ENCODE measurements around the gene KCNQ1.

- TF ChIP-seq CTCF (IDR thresholded peaks at IDR 0.05 in 2 of 3, conservative IDR thresholded peaks at IDR 0.05 in 1 of 3; ENCODE audit: insufficient read depth in 2 of 3, low read depth in 1 of 3, low read length in 3 of 3) = no peak
- no peak for TF ChIP-seq CEBPB (tag; IDR thresholded peaks at IDR 0.05)
- TF ChIP-seq POLR2AphosphoS2 (IDR thresholded peaks at IDR 0.05; ENCODE audit: low read length) = no peak
- no peak for TF ChIP-seq JUND (IDR thresholded peaks at IDR 0.05; ENCODE audit: borderline replicate concordance, low read depth, low read length)
- no peak for TF ChIP-seq JUND (tag; IDR thresholded peaks at IDR 0.05; ENCODE audit: borderline replicate concordance, low read depth, low read length)
- no peak for TF ChIP-seq NFYB (IDR thresholded peaks at IDR 0.05; ENCODE audit: extremely low read depth, insufficient read length)
- TF ChIP-seq POLR2A (conservative IDR thresholded peaks at IDR 0.05) = no peak
- TF ChIP-seq PML (IDR thresholded peaks at IDR 0.05; ENCODE audit: low read length) = no peak
These were observed 131.7 kb downstream of the KCNQ1 start for GRCh38 chr11:2576549-2576948.
